ENCODE results near the gene PSMD5.

GRCh38 chr9:120842685-120843485, at the start of gene PSMD5:
- TF ChIP-seq EZH2 (IDR thresholded peaks at IDR 0.05; ENCODE audit: borderline replicate concordance, low read length) (no peak), CTCF (conservative IDR thresholded peaks at IDR 0.05 in 1 of 2, IDR thresholded peaks at IDR 0.05 in 1 of 2; ENCODE audit: extremely low read depth in 1 of 2, insufficient read depth in 1 of 2, low read depth in 1 of 2, low read length in 2 of 2) (no peak)

All from mammary epithelial cell (primary cell).